Adrenal gland (tissue), 5 donors: ENCODE data around the gene MADD.

Experiments used
- CTCF ChIP-seq, 6 experiments: fragments of 450-650 bp in 4 of 6; fragments of 200-600 bp in 2 of 6; sonication (generic) in 1 of 6; IDR thresholded peaks; 1 replicate in 5 of 6; 2 replicates in 1 of 6; pipeline versions ENCODE4 v1.5.1 to v1.8.0; 2016 to 2021; ENCODE audit warnings: antibody characterized with exemption in 6 of 6, mild to moderate bottlenecking in 2 of 6, moderate library complexity in 1 of 6
- POLR2A ChIP-seq, 2 donors: fragments of 450-650 bp; IDR thresholded peaks; one replicate each; pipeline ENCODE4 v1.6.1; 2017; ENCODE audit warnings: antibody characterized with exemption in 2 of 2, mild to moderate bottlenecking in 2 of 2, moderate library complexity in 1 of 2
- donor health status: DM: no; HTN: no; CAD: no.

GRCh38 chr11:47243454-47243853, 26.5 kb upstream of the MADD start:
- TF ChIP-seq CTCF (IDR thresholded peaks at IDR 0.05) = no peak
- TF ChIP-seq POLR2A (IDR thresholded peaks at IDR 0.05) = no peak
